ENCODE measurements around the gene DENND1A.

DNA sequence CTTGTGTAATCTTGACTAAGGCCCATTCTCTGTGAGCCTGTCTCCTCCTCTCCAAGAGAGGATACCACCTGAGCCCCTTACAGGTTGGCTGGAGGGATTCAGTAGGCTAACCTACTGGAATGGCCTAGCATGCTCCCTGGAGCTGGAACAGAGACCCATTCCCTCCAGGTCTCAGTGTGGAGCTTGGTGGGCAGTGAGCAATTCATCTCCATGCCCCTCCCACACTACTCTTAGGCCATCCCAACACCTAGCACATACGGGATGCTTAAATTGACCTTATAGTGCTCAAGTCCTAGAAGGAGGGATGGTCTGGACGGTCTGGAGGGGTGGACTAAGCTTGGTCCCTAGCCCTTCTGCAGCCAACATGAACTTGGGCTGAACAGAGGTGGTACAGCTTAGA lies 498.3 kb downstream of the DENND1A start:
- TF ChIP-seq, protein P1, sequence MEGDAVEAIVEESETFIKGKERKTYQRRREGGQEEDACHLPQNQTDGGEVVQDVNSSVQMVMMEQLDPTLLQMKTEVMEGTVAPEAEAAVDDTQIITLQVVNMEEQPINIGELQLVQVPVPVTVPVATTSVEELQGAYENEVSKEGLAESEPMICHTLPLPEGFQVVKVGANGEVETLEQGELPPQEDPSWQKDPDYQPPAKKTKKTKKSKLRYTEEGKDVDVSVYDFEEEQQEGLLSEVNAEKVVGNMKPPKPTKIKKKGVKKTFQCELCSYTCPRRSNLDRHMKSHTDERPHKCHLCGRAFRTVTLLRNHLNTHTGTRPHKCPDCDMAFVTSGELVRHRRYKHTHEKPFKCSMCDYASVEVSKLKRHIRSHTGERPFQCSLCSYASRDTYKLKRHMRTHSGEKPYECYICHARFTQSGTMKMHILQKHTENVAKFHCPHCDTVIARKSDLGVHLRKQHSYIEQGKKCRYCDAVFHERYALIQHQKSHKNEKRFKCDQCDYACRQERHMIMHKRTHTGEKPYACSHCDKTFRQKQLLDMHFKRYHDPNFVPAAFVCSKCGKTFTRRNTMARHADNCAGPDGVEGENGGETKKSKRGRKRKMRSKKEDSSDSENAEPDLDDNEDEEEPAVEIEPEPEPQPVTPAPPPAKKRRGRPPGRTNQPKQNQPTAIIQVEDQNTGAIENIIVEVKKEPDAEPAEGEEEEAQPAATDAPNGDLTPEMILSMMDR (IDR thresholded peaks at IDR 0.05), result no peak
- no peak for TF ChIP-seq POLR2A (IDR thresholded peaks at IDR 0.05)

Data from adrenal gland (tissue), 5 donors.